Immature natural killer cell (primary cell): ENCODE results near the gene IER5L. TPM values are rescaled to one million over a fixed set of nuclear protein-coding genes. Genes with fewer than 3 reads are reported as not detected.
"Not testable (repeated sequence)": the region's sequence is repeated elsewhere in the genome, so short reads cannot be mapped to it uniquely, and the experiment has no call there.

ENCODE experiments used
- DNase-seq, 3 donors: peaks; one replicate each; pipeline ENCODE4 v3.0.0; 2022; ENCODE audit warnings: mixed read lengths in 1 of 3
- H3K27ac Mint-ChIP-seq, 6 donors: one replicate each; pipeline ENCODE4 v1.8.0; 2020; ENCODE audit warnings: mixed read lengths in 6 of 6, mild to moderate bottlenecking in 5 of 6, inconsistent platforms in 4 of 6, moderate library complexity in 3 of 6
- H3K27me3 Mint-ChIP-seq, 3 donors: one replicate each; pipeline ENCODE4 v1.8.0; 2020 to 2021; ENCODE audit warnings: low read depth in 3 of 3, mild to moderate bottlenecking in 3 of 3, mixed read lengths in 3 of 3, moderate library complexity in 3 of 3, inconsistent platforms in 1 of 3
- H3K36me3 Mint-ChIP-seq, 3 donors: one replicate each; pipeline ENCODE4 v1.8.0; 2020; ENCODE audit warnings: mixed read lengths in 3 of 3, inconsistent platforms in 2 of 3, mild to moderate bottlenecking in 2 of 3
- H3K4me1 Mint-ChIP-seq, 2 donors: one replicate each; pipeline ENCODE4 v1.8.0; 2020; ENCODE audit warnings: inconsistent platforms in 2 of 2, mild to moderate bottlenecking in 2 of 2, mixed read lengths in 2 of 2, moderate library complexity in 1 of 2
- H3K4me3 Mint-ChIP-seq, 5 donors: one replicate each; pipeline ENCODE4 v1.8.0; 2020; ENCODE audit warnings: mild to moderate bottlenecking in 5 of 5, mixed read lengths in 5 of 5, inconsistent platforms in 3 of 5, moderate library complexity in 3 of 5
- H3K9me3 Mint-ChIP-seq, 6 donors: one replicate each; pipeline ENCODE4 v1.8.0; 2020; ENCODE audit warnings: mild to moderate bottlenecking in 6 of 6, mixed read lengths in 6 of 6, inconsistent platforms in 4 of 6, moderate library complexity in 3 of 6
- polyA plus RNA-seq, 3 donors: library from polyadenylated mRNA; unstranded; fragments of 300-500 nt; fragmentation: Illumina TruSeq; gene quantifications; one replicate each; pipeline ENCODE4 v1.2.3, GENCODE V29; 2021

Gene IER5L
- polyA plus RNA-seq, 3 donors from 2014 or later = 0.15 to 1.1 (median 0.16) TPM

DNA sequence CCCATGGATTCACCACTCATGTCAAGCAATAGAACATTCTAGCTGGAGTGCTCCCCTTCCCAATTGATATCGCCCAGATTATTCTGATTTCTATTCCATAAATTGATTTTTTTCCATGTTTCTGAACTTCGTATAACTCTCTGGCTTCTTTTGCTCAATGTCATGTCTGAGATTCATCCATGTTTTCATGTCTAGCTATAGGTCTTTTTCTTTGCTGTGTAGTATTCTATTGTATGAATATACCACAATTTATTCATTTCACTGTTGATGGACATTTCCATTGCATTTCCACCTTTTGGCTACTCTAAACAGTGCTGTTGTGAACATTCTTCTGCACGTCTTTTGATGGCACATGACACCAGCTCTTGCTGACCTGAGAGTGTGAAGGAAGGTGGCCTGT, 47.3 kb downstream of the IER5L start:
- Mint-ChIP-seq H3K4me1 (peaks cover 6% of the 10 kb centered on the region in 2 donors), H3K36me3 (peaks cover 9 to 27% (median 12%) of the 10 kb centered on the region in 3 donors), H3K27ac (peak overlapping the region in 2 of 6 donors; percentile 13 to 30), H3K9me3 (no peaks in the 10 kb centered on the region), H3K4me3 (no peak overlapping the region), H3K27me3 (peaks cover 0 to 6% (median 0%) of the 10 kb centered on the region in 3 donors)
- DNase-seq = no peak

DNA sequence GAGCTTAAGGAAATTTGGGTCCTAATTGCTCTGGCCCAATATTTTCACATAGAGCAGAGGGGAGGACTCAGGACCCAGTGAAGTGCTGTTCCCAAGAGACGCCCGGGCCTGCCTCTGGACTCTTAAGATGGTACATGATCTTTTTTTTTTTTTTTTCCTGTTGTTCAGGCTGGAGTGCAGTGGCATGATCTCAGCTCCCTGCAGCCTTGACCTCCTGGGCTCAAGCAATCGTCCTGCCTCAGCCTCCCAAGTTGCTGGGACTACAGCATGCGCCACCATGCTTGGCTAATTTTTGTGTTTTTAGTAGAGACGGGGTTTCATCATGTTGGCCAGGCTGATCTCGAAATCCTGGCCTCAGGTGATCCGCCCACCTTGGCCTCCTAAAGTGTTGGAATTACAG, 47.8 kb downstream of the IER5L start:
- H3K4me3 Mint-ChIP-seq, H3K27me3 Mint-ChIP-seq, H3K9me3 Mint-ChIP-seq, H3K4me1 Mint-ChIP-seq, DNase-seq, H3K27ac Mint-ChIP-seq: not testable (repeated sequence)
- H3K36me3 Mint-ChIP-seq = peaks cover 9 to 27% (median 12%) of the 10 kb centered on the region in 3 donors

DNA sequence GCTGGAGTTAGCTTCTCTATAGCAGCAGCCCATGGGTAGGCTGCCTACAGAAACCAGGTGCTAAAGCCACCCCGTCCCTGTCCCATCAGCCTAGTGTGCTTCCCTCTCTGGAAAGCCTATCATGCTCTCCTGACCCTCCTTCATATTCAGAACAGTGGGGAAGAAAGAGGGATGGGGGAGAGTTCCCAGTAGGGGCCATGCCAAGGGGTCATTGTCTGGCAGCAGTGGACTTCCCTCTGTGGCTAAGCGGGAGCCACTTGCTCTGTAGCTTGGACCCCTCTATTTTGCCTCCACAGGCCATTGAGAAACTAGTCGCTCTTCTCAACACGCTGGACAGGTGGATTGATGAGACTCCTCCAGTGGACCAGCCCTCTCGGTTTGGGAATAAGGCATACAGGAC, 49.4 kb downstream of the IER5L start:
- Mint-ChIP-seq H3K4me3 (no peak overlapping the region), H3K36me3 (peaks cover 6 to 28% (median 14%) of the 10 kb centered on the region in 3 donors), H3K27me3 (peaks cover 0 to 6% (median 0%) of the 10 kb centered on the region in 3 donors), H3K4me1 (peaks cover 6% of the 10 kb centered on the region in 2 donors), H3K9me3 (no peaks in the 10 kb centered on the region), H3K27ac (no peak overlapping the region)
- no peak for DNase-seq

DNA sequence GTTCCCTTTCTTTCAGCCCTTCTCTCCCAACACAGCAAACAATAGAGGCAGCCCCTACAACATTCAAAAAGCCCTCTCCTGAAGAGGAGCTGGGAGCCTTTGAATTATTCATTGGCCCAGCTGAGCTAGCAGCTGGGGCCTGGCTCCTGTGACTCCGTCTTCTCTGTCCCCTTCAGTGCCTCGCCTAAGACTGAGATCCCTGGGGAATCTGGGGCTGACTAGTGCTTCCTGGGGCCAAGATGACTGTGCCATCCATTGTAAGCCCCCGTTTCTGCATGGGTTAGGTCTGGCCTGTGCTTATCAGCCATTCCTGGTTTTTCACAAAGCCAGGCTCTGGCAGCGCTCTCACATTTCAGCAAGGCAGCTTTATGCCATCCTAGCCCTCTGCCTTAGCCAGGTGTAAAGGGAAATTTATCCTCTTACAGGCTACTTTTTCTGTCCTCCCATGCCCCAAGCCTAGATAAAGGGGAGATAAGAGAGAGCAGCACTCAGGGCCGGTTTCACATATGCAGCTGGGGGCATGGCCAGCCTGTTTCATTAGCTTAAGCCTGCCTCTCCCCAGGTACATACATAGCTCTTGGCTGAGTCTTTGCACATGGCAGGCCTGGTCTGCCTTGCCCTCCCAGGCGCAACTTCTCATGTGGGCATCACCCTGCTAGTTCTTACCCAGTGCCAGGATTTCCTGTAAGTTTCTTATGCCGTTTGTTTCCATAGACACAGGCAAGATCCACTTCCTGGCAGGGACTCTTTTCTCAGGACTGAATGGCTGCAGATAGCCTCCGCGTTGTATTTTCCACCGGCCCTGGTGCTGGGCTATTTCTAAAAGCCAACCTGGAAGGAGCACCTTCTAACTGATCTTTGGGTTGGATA, 51.1 kb downstream of the IER5L start:
- peaks cover 0 to 6% (median 0%) of the 10 kb centered on the region in 3 donors for H3K27me3 Mint-ChIP-seq
- DNase-seq = no peak
- H3K9me3 Mint-ChIP-seq = no peaks in the 10 kb centered on the region
- peaks cover 5 to 6% of the 10 kb centered on the region in 2 donors for H3K4me1 Mint-ChIP-seq
- H3K27ac Mint-ChIP-seq = no peak overlapping the region
- H3K4me3 Mint-ChIP-seq = no peak overlapping the region
- peaks cover 6 to 30% (median 12%) of the 10 kb centered on the region in 3 donors for H3K36me3 Mint-ChIP-seq

Other genes starting within 250 kb of the IER5L start
- gene DOLK, start 230.7 kb downstream of the IER5L start, polyA plus RNA-seq = 10 to 100 TPM in 1 of 3 donors, 1 to 10 TPM in 2; 9.5 to 18.0 (median 10.0) TPM
- gene NUP188, start 230.6 kb downstream of the IER5L start, polyA plus RNA-seq = 10 to 100 TPM; 12.2 to 31.8 (median 18.6) TPM
- 10 to 100 TPM; 20.4 to 42.2 (median 24.1) TPM for gene SH3GLB2, start 149.9 kb downstream of the IER5L start, polyA plus RNA-seq
- 1 to 10 TPM; 4.8 to 9.1 (median 6.9) TPM for gene MIGA2, start 141.6 kb downstream of the IER5L start, polyA plus RNA-seq
- 10 to 100 TPM in 2 of 3 donors, 1 to 10 TPM in 1; 9.0 to 13.1 (median 12.9) TPM for gene DOLPP1, start 97.2 kb downstream of the IER5L start, polyA plus RNA-seq
- gene CRAT, start 67.5 kb downstream of the IER5L start, polyA plus RNA-seq = 10 to 100 TPM in 2 of 3 donors, 1 to 10 TPM in 1; 9.8 to 22.4 (median 16.7) TPM
- gene PTPA, start 66.8 kb downstream of the IER5L start, polyA plus RNA-seq = 10 to 100 TPM; 16.8 to 19.1 (median 19.0) TPM